ENCODE measurements around the gene AHCYL2. TPM values are rescaled to one million over a fixed set of nuclear protein-coding genes. Genes with fewer than 3 reads are reported as not detected.
A peak's percentile ranks its signal among the peaks of the same experiment; 100 is the strongest.

Gene AHCYL2
- total and polyA plus RNA-seq, 9 donors, result 11.9 to 16.7 (median 12.5) TPM

DNA sequence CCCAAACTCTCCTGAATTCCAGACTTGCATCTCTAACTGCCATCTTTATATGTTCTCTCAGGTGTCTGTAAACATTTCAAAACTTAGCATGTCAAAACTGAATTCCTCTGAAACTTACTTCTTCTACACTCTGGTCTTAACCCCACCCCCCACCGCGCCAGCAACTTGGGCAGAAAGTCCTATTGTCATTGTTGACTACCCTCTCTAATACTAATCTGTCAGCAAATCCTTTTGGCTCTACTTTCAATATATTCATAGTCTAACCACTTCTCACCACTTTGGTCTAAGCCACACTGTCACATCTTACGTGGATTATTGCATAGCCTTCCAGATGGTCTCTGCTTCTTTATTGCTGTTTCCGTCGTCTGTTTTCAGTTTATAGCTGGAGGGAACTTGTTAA is 86.6 kb downstream of the AHCYL2 start:
- Histone ChIP-seq H3K4me3 (ENCODE audit: low read length) (no peak overlapping the region), H3K27ac (ENCODE audit: low read length) (no peak overlapping the region), H3K4me1 (ENCODE audit: control insufficient read depth, insufficient read depth, low read length) (peaks cover 8% of the 10 kb centered on the region), H3K27me3 (ENCODE audit: control insufficient read depth, insufficient read depth, low read length) (no peaks in the 10 kb centered on the region), H3K36me3 (ENCODE audit: control insufficient read depth, insufficient read depth, low read length) (no peaks in the 10 kb centered on the region), H3K9me3 (replicated peaks; ENCODE audit: control insufficient read depth, low read depth, low read length) (no peaks in the 10 kb centered on the region)
- DNase-seq, result no peak
- WGBS (ENCODE audit: insufficient coverage), result 51% methylated on average over 2 of the region's 5 CpGs

DNA sequence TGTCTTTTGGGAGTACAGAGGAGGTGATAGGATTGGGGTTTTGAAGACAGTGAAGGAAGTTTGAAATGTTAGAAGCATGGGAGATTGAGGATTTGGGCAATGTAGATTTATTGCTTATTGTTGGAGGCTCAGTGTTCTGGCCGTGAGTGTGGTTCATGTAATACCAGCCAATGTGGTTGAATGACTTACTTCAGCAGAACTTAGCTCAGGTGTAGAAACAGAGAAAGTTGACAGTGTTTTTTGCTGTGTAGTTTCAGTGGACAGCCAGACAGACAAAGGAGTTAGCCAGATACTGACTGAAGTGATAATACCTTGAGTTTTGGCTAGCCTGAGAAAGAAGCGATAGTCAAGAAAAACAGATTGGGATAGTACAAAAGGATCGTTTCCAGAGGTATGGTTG is 88.5 kb downstream of the AHCYL2 start:
- no peak overlapping the region for H3K27ac ChIP-seq (ENCODE audit: low read length)
- H3K27me3 ChIP-seq (ENCODE audit: control insufficient read depth, insufficient read depth, low read length), result no peaks in the 10 kb centered on the region
- no peaks in the 10 kb centered on the region for H3K9me3 ChIP-seq (replicated peaks; ENCODE audit: control insufficient read depth, low read depth, low read length)
- no peaks in the 10 kb centered on the region for H3K36me3 ChIP-seq (ENCODE audit: control insufficient read depth, insufficient read depth, low read length)
- WGBS (ENCODE audit: insufficient coverage), result 67% methylated on average over 1 of the region's 3 CpGs
- no peak overlapping the region for H3K4me3 ChIP-seq (ENCODE audit: low read length)
- peaks cover 9% of the 10 kb centered on the region for H3K4me1 ChIP-seq (ENCODE audit: control insufficient read depth, insufficient read depth, low read length)
- no peak for DNase-seq

DNA sequence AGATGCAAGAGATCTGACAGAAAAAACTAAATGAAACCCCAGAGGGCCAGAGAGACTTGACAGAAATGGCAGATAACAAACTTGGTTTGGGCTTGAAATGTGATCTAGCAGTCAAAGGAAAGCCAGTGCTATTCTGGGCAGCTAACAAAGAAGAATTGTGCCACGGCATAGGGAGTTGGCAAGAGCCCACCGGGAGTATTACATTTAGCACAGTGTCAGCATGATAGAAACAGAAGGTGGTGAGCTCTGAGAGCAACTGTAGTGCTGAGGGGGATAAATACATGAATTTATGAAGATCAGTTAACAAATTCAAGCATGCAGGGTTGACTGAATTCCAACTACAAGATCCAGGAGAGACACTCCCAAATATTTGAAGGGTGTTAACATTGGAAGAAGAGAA is 91.1 kb downstream of the AHCYL2 start:
- 18% methylated on average over 2 of the region's 2 CpGs for WGBS (ENCODE audit: insufficient coverage)
- no peaks in the 10 kb centered on the region for H3K9me3 ChIP-seq (replicated peaks; ENCODE audit: control insufficient read depth, low read depth, low read length)
- no peak overlapping the region for H3K4me3 ChIP-seq (ENCODE audit: low read length)
- H3K36me3 ChIP-seq (ENCODE audit: control insufficient read depth, insufficient read depth, low read length), result no peaks in the 10 kb centered on the region
- no peaks in the 10 kb centered on the region for H3K27me3 ChIP-seq (ENCODE audit: control insufficient read depth, insufficient read depth, low read length)
- peaks cover 9% of the 10 kb centered on the region for H3K4me1 ChIP-seq (ENCODE audit: control insufficient read depth, insufficient read depth, low read length)
- peak; percentile 86 for DNase-seq
- H3K27ac ChIP-seq (ENCODE audit: low read length), result peak overlapping the region; percentile 64

DNA sequence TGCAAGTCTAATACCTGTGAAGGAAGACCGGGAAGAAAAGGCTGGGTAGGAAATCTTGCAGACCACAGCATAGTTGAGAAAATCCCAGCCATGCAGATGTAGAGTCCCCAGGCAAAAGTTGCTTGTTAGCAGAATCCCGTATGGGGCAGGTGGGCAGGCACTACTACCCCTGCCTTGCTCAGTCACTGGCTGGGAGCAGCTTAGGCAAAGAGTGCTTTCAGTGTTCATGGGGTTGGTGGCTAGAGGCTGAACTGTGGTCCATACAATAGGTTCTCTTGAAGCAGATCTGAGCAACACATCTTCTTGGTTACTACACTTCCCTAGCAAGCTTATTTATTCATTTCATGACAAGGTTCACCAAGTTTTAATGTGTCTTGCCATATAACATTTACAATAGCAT is 92.6 kb downstream of the AHCYL2 start:
- Histone ChIP-seq H3K27me3 (ENCODE audit: control insufficient read depth, insufficient read depth, low read length) (no peaks in the 10 kb centered on the region), H3K27ac (ENCODE audit: low read length) (no peak overlapping the region), H3K4me1 (ENCODE audit: control insufficient read depth, insufficient read depth, low read length) (peaks cover 9% of the 10 kb centered on the region), H3K9me3 (replicated peaks; ENCODE audit: control insufficient read depth, low read depth, low read length) (no peaks in the 10 kb centered on the region), H3K4me3 (ENCODE audit: low read length) (no peak overlapping the region), H3K36me3 (ENCODE audit: control insufficient read depth, insufficient read depth, low read length) (no peaks in the 10 kb centered on the region)
- DNase-seq, result no peak
- 75% methylated on average over 2 of the region's 2 CpGs for WGBS (ENCODE audit: insufficient coverage)

DNA sequence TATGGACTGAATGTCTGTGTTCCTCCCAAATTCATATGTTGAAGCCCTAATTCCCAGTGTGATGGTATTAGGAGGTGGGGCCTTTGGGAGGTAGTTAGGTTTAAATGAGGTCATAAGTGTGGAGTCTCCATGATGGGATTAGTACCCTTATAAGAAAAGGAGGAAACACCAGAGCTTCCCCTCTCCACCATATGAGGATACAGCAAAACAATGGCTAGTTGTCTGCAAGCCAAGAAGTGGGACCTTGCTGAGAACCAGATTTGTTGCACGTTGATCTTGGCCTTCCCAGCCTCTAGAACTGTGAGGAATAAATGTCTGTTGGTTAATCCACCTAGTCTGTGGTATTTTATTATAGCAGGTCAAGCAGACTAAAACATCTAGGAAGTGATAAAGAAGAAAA is 102.2 kb downstream of the AHCYL2 start:
- no peaks in the 10 kb centered on the region for H3K4me1 ChIP-seq (ENCODE audit: control insufficient read depth, insufficient read depth, low read length)
- no peak overlapping the region for H3K4me3 ChIP-seq (ENCODE audit: low read length)
- DNase-seq, result no peak
- no peak overlapping the region for H3K27ac ChIP-seq (ENCODE audit: low read length)
- 83% methylated on average over 1 of the region's 1 CpG for WGBS (ENCODE audit: insufficient coverage)
- H3K36me3 ChIP-seq (ENCODE audit: control insufficient read depth, insufficient read depth, low read length), result no peaks in the 10 kb centered on the region
- peaks cover 8% of the 10 kb centered on the region for H3K9me3 ChIP-seq (replicated peaks; ENCODE audit: control insufficient read depth, low read depth, low read length)
- no peaks in the 10 kb centered on the region for H3K27me3 ChIP-seq (ENCODE audit: control insufficient read depth, insufficient read depth, low read length)

DNA sequence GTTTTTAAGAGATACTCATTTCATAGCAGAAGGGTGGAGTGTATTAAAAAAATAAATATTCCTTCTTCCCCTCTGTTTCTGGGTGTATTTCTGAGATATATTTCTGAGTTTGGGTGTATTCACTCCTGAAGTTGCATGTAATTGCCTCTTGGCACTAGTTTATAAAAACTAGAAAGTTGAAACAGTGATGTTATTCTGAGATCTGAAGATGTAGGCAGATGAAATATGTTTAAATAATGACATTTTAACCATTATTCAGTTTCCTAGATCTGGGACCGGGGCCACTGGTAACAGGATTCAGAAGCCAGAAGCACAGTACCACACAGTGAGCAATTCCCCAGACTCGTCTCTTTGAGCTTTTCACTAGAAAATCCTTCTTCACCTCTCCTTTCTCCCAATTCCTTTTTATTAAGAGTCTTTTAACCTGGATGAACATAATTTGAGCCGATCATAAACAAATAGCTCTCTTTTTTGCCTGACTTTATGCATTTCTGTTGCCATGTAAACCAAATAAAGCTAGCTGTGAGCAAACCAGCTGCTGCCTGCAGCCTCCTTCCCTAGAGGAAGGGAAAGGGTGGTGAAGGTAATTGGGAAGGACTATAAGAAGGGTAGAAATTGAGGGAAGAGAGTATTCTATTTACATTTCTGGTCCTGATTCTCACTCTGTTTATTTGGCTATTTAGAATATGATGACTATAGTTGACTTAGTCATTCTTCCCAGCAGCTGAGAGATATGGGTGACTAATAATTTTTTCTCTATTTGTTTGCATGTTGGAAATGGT is 107.6 kb downstream of the AHCYL2 start:
- H3K27ac ChIP-seq (ENCODE audit: low read length), result peak overlapping the region; percentile 55
- H3K4me1 ChIP-seq (ENCODE audit: control insufficient read depth, insufficient read depth, low read length), result peaks cover 3% of the 10 kb centered on the region
- DNase-seq, result peak; percentile 51
- no peaks in the 10 kb centered on the region for H3K36me3 ChIP-seq (ENCODE audit: control insufficient read depth, insufficient read depth, low read length)
- no peaks in the 10 kb centered on the region for H3K9me3 ChIP-seq (replicated peaks; ENCODE audit: control insufficient read depth, low read depth, low read length)
- no peak overlapping the region for H3K4me3 ChIP-seq (ENCODE audit: low read length)
- no peaks in the 10 kb centered on the region for H3K27me3 ChIP-seq (ENCODE audit: control insufficient read depth, insufficient read depth, low read length)
- 38% methylated on average over 1 of the region's 3 CpGs for WGBS (ENCODE audit: insufficient coverage)

DNA sequence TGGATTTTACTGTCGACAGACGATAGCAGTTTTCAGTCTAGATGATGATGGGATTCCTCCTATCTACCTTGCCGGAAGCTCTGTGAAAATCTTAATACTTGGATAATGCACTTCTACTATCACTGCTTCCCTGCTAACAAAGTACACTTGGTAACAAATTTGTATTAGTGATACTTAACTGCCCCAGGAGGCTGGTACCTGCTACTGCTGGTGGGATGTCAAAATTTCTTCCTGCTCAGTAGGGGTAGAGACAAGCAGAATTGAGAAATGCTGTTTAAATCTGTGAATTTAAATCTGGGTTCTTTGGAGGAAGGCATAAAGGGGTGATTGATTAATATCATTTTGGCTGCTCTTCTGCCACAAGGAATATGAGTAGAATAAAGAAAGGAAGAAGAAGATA is 109.6 kb downstream of the AHCYL2 start:
- DNase-seq, result no peak
- no peaks in the 10 kb centered on the region for H3K9me3 ChIP-seq (replicated peaks; ENCODE audit: control insufficient read depth, low read depth, low read length)
- peaks cover 3% of the 10 kb centered on the region for H3K4me1 ChIP-seq (ENCODE audit: control insufficient read depth, insufficient read depth, low read length)
- H3K27ac ChIP-seq (ENCODE audit: low read length), result no peak overlapping the region
- no CpG with 5 or more reads among the region's 3 CpGs for WGBS (ENCODE audit: insufficient coverage)
- H3K27me3 ChIP-seq (ENCODE audit: control insufficient read depth, insufficient read depth, low read length), result no peaks in the 10 kb centered on the region
- H3K36me3 ChIP-seq (ENCODE audit: control insufficient read depth, insufficient read depth, low read length), result no peaks in the 10 kb centered on the region
- no peak overlapping the region for H3K4me3 ChIP-seq (ENCODE audit: low read length)

DNA sequence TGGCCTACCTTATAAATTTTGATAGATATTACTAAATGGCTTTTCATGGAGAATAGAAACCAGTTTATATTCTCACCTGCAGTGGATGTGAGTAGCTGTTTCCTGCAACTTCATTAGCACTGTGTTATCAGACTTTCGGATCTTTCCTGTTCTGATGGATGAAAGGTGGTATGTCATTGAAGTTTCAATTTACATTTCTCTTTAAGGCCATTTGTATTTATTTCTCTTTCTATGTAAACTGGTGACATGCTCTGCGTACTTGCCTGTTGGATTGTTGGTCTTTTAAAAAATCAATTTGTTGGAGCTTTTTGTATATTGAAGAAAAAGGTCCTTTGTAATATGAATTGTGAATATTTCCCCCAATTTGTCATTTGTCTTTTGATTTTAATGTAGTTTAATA is 113.6 kb downstream of the AHCYL2 start:
- H3K4me3 ChIP-seq (ENCODE audit: low read length), result no peak overlapping the region
- no peaks in the 10 kb centered on the region for H3K36me3 ChIP-seq (ENCODE audit: control insufficient read depth, insufficient read depth, low read length)
- no peak for DNase-seq
- H3K9me3 ChIP-seq (replicated peaks; ENCODE audit: control insufficient read depth, low read depth, low read length), result no peaks in the 10 kb centered on the region
- WGBS (ENCODE audit: insufficient coverage), result no CpG with 5 or more reads among the region's 2 CpGs
- H3K4me1 ChIP-seq (ENCODE audit: control insufficient read depth, insufficient read depth, low read length), result no peaks in the 10 kb centered on the region
- H3K27me3 ChIP-seq (ENCODE audit: control insufficient read depth, insufficient read depth, low read length), result no peaks in the 10 kb centered on the region
- no peak overlapping the region for H3K27ac ChIP-seq (ENCODE audit: low read length)

DNA sequence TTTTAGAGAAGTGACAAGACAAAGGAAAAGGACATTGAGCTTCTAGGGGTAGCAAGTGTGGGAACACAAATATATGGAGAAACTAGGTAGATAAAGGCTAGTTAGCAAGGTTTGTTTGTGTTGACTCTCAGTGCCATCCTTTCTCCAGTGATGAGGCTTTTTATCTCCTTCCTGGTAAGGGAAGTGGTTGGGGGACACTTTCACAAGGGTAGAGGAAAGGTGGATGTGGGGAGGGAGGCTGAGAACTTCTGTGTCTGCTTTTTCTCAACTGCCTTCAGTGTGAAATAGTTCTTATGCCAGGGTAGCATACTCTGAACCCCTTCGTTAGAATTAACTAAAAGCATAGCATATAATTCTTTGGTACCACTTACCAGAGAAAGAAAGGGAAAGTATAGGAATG is 116.4 kb downstream of the AHCYL2 start:
- WGBS (ENCODE audit: insufficient coverage), result no CpG with 5 or more reads among the region's 1 CpG

DNA sequence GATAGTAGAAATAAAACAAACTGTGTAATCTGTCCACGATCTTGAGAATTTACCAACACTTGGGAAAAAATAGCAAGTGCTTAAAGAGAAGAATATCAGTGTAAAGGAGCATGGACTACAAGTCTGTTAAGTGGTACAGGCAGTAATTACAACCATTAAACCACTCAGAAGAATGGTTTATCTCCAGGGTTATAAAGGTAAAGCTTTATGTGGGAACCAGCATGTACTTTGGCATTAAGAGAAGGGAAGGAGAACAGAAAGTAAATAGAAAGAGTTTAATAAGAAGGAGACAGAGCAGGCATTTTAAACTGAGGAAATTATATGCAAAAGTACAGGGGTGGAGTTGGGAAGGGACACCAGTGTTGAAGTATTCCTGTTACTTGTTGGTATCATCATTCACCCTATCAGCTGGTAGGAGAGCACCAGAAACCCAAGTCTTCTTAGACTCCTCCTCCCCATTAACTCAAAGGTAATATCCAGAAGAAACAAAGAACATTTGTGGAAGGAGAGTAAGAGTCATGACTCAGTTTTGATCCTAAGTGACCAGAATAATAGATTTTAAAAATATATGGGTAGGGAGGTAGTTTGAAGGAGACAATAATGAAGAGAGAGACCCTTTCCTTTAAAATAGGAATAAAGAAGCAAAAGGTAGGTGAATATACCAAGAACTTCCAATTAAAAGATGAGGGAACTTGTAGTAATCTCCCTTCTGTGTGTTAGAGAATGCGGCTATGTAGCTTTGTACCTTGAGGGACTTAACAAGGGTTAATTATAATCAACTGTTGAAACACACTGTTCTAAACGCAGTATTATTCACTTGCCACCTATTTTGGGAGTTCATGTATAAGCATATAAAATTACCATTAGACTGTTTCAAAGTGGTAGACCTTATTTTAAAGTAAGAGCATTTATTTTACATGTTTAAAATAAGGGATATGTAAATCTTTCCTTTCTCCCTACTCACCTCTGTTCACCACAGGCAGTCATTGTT is 117.3 kb downstream of the AHCYL2 start:
- no peak for DNase-seq
- no CpG with 5 or more reads among the region's 3 CpGs for WGBS (ENCODE audit: insufficient coverage)
- H3K4me1 ChIP-seq (ENCODE audit: control insufficient read depth, insufficient read depth, low read length), result no peaks in the 10 kb centered on the region
- H3K27me3 ChIP-seq (ENCODE audit: control insufficient read depth, insufficient read depth, low read length), result no peaks in the 10 kb centered on the region
- no peaks in the 10 kb centered on the region for H3K9me3 ChIP-seq (replicated peaks; ENCODE audit: control insufficient read depth, low read depth, low read length)
- no peaks in the 10 kb centered on the region for H3K36me3 ChIP-seq (ENCODE audit: control insufficient read depth, insufficient read depth, low read length)
- no peak overlapping the region for H3K4me3 ChIP-seq (ENCODE audit: low read length)
- no peak overlapping the region for H3K27ac ChIP-seq (ENCODE audit: low read length)

More for the DNA sequence above, 116.4 kb downstream of the AHCYL2 start:
- H3K4me1 ChIP-seq (ENCODE audit: control insufficient read depth, insufficient read depth, low read length), result no peaks in the 10 kb centered on the region
- no peak for DNase-seq
- no peaks in the 10 kb centered on the region for H3K9me3 ChIP-seq (replicated peaks; ENCODE audit: control insufficient read depth, low read depth, low read length)
- no peak overlapping the region for H3K4me3 ChIP-seq (ENCODE audit: low read length)
- no peaks in the 10 kb centered on the region for H3K36me3 ChIP-seq (ENCODE audit: control insufficient read depth, insufficient read depth, low read length)
- H3K27ac ChIP-seq (ENCODE audit: low read length), result no peak overlapping the region
- H3K27me3 ChIP-seq (ENCODE audit: control insufficient read depth, insufficient read depth, low read length), result no peaks in the 10 kb centered on the region

Data from muscle of leg (tissue), 11 donors.